Skin epidermis (tissue), 12 donors: ENCODE measurements around the gene ATOH8.
"Not testable (repeated sequence)": the region's sequence is repeated elsewhere in the genome, so short reads cannot be mapped to it uniquely, and the experiment has no call there.

Experiments used
- H3K27ac ChIP-seq, 21 experiments: fragments of 200-600 bp; sonication (generic) in 11 of 21; one replicate each; pipeline ENCODE4 v1.5.0; 2020; ENCODE audit warnings: mild to moderate bottlenecking in 3 of 21, inconsistent platforms in 2 of 21, moderate library complexity in 2 of 21
- H3K4me3 ChIP-seq, 7 experiments: fragments of 200-600 bp; sonication (generic) in 2 of 7; one replicate each; pipeline ENCODE4 v1.5.0; 2020; ENCODE audit warnings: inconsistent platforms in 2 of 7, mild to moderate bottlenecking in 2 of 7, moderate library complexity in 1 of 7

ATOH8 gene, protein sequence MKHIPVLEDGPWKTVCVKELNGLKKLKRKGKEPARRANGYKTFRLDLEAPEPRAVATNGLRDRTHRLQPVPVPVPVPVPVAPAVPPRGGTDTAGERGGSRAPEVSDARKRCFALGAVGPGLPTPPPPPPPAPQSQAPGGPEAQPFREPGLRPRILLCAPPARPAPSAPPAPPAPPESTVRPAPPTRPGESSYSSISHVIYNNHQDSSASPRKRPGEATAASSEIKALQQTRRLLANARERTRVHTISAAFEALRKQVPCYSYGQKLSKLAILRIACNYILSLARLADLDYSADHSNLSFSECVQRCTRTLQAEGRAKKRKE

DNA sequence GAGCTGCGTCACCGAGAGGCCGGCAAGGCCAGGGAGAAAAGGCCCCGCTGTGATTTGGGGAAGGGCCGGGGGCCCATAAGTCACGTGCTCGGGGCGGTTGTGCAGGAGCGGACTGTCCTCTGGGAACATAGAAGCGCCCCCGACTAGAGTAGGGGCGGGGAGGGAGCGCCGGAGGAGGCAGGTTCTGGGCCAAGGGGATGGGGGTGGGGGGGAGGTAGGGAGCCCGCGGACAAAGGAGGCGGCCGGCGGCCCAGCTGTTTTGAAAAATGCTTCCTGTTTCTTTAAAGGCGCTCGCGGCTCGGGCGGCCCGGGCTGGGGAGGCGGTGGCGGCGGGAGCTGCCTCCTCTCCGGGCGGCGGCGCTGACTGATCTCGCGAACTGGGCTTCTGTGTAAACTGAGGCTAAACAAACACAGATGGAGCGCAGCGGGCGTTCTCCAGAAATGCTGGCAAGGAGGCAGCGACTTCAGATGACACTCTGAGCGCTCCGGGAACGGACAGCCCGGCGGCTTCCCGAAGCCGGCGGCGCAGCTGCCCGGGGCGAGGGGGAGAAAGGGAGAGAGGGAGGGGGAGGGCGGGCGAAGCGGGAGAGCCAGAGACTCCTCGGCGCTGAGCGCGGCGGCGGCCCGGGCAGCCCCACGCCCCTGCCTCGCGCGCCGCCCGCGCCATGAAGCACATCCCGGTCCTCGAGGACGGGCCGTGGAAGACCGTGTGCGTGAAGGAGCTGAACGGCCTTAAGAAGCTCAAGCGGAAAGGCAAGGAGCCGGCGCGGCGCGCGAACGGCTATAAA lies at the start of gene ATOH8:
Gene ATOH8 (plus strand): TSS at position 467 of the 788 bp plus-strand sequence. CDS start 199 bp downstream, at position 666.
- peak within 1 kb of the TSS in 16 of 21 experiments; percentile 1 to 92 (median 42) for H3K27ac ChIP-seq
- peak within 1 kb of the TSS; percentile 37 to 55 (median 45) for H3K4me3 ChIP-seq

DNA sequence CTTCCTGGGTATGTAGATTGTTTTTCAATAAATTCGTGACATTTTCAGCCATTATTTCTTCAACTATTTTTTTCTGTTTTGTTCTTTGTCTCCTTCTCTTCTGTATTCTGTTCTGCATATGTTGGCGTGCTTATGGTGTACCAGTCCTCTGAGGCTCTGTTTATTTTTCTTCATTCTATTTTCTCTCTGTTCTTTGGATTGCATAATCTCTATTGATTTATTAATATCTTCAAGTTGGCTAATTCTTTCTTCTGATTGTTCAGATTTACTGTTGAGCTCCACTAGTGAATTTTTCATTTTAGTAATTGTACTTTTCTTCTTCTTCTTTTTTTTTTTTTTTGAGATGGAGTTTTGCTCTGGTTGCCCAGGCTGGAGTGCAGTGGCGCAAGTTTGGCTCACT lies 49.8 kb upstream of the ATOH8 start:
- Histone ChIP-seq H3K4me3 (no peak overlapping the region), H3K27ac (peak overlapping the region in 3 of 21 experiments; percentile 22 to 62 (median 45))

DNA sequence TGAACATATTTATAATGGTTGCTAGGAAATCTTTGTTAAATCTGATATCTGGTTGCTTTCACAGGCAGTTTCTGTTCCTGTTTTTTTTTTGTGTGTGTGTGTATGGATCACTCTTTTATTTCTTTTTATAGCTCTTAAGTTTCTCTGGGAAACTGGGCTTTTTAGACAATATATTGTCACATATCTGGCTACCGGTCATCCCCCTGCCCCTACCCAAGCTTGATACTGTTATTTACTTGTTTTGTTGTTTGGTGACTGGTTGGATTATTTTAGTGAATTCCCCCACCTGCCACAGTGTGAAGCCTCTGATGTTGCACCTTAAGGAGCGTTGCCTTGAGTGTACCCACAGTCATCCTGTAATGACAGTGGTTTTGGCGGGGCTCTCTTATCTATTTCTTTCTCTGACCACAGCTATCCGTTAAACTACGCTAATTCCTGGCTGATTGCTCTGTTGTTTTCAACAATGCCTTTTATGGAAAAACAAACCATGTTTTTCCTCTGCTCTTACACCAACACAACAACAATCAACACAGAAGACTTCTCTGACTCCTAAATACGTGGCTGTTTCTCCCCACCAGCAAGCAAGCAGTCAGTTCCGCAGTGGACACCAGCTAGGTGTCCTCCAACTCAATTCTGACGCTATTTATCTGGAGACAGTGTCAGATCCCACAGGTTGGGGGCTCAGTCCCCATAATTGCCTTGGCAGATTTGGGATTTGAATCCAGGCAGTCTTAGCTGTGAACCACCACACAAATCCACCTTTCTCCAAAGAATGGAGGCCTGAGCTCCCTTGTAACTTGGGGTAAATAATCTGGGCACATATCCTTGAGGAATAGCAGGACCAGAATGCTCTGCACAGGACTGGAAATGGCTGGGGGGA lies 48.8 kb upstream of the ATOH8 start:
- H3K27ac ChIP-seq, result peak overlapping the region in 13 of 21 experiments; percentile 1 to 80 (median 40)
- H3K4me3 ChIP-seq, result no peak overlapping the region

DNA sequence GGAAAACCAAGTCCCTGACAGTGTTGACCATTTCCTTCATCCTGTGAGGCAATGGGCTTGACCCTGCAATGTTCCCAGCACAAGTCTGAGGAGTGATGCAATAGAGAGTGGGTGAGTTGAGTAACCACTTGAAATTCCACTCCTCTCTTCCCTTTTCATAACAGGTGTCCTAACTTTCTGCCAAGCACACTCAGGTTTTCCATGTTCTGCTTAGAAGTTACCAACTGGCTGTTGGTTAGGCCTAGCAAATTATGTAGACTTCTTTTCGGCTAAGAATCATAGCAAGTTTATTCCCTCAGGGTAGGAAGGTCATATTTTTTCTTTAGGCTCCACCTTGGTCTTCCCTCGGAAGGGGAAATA lies 48.1 kb upstream of the ATOH8 start:
- H3K4me3 ChIP-seq, result no peak overlapping the region
- H3K27ac ChIP-seq, result peak overlapping the region in 12 of 21 experiments; percentile 1 to 80 (median 57)

DNA sequence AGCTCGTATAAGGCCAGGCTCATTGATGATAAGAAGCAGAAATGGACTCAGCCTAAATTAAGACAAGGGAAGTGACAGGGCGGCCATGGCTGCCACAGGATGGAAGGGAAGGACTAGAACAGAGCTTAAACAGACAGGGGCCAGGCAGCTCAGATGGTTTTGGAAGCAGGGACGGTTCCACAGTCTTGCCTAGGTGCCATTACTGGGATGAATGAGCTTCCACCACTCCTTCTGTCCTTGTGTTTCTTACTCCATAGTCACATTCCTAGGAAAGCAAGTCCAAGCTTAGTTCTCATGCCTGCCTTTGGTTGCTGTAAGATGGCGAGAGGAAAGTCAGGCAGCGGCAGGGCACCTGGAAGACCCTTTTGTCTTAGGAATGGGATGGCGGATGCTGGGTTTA lies 47.7 kb upstream of the ATOH8 start:
- H3K27ac ChIP-seq, result peak overlapping the region in 13 of 21 experiments; percentile 1 to 80 (median 56)
- H3K4me3 ChIP-seq, result no peak overlapping the region

DNA sequence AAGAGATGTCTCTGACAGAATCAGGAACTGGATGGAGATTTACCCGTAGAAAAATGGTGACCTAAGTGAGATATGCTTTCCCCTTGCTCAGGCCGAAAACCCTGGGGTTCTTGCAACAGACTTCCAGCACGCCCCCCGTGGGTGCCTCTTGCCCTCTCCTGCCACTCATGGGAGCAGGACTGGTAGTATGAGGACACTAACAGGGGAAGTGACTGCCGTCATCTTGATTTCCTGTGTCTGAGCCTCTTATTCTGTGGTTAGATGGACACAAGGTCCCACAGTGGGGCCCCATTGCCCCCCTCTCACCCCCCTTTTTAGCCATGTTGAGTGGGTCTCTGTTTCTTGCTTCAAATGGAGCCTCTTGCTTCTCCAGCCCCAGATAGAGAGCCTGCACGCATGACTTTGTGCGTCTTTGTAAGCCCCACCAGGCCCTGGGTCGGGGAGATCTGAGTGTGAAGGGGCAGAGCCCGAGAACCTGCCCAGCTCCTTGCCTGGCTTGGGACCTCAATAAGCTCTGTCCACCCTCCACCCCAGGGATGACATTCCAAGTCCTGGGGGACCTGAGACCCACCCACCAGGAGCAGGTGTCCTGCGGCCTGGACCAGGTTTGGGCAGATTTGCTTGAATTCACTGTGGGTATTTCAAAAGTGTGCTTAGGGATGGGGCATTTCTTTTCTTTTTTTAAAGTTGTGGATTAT lies 47.0 kb upstream of the ATOH8 start:
- H3K4me3 ChIP-seq, result no peak overlapping the region
- H3K27ac ChIP-seq, result peak overlapping the region in 11 of 21 experiments; percentile 25 to 80 (median 56)

DNA sequence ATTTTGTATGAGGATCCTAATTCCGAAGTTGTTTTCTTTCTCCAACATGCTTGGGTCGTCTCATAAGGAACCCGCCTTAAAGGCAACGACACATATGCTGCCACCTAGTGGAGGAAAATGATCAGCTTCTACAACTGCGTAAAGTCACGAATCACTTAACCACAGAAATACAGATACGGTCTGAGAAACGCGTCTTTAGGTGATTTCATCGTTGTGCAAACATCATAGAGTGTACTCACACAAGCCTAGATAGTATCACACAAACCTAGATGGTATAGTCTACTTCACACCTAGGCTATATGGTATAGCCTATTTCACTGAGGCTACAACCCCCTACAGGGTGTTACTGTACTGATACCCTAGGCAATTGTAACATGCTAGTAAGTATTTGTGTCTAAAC lies 46.5 kb upstream of the ATOH8 start:
- Histone ChIP-seq H3K4me3 (no peak overlapping the region), H3K27ac (peak overlapping the region in 6 of 21 experiments; percentile 25 to 80 (median 63))

DNA sequence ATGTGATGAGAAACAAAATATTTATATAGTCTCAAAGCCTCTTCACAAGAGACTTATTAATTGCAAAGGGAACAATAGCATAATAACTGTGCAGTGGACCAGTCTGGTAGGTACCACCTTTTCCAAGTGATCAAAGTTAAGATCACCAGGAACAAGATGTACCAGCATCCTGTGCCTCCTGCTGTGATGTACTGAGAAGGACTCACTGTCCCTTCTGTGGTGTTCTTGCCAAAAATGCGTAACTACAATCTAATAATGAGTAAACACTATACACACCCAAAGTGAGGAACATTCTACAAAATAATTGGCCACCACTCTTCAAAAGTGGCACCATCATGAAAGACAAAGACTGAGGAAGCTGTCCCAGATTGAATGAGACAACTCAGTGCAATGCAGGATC lies 45.1 kb upstream of the ATOH8 start:
- no peak overlapping the region for H3K4me3 ChIP-seq
- peak overlapping the region in 2 of 21 experiments; percentile 52 to 71 for H3K27ac ChIP-seq

DNA sequence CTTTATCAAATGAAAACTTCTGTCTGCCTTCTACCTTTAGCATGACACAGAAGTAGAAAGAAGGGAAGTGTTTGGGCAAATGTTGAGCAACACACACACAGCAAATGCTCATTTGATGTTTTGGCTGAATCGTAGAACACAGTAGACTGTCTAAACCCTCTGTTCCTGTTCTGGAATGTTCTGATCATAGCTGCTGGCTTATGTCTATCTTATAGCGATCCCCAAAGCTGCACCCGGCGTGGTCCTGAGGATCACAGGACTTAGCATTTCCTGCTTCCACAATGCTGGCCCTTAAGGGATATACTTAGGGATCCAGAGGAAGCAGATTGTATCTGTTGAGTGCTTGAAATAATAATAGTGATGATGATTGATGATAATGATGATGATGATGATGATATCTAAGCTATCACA lies 44.4 kb upstream of the ATOH8 start:
- no peak overlapping the region for H3K4me3 ChIP-seq
- H3K27ac ChIP-seq, result peak overlapping the region in 7 of 21 experiments; percentile 5 to 86 (median 62)

DNA sequence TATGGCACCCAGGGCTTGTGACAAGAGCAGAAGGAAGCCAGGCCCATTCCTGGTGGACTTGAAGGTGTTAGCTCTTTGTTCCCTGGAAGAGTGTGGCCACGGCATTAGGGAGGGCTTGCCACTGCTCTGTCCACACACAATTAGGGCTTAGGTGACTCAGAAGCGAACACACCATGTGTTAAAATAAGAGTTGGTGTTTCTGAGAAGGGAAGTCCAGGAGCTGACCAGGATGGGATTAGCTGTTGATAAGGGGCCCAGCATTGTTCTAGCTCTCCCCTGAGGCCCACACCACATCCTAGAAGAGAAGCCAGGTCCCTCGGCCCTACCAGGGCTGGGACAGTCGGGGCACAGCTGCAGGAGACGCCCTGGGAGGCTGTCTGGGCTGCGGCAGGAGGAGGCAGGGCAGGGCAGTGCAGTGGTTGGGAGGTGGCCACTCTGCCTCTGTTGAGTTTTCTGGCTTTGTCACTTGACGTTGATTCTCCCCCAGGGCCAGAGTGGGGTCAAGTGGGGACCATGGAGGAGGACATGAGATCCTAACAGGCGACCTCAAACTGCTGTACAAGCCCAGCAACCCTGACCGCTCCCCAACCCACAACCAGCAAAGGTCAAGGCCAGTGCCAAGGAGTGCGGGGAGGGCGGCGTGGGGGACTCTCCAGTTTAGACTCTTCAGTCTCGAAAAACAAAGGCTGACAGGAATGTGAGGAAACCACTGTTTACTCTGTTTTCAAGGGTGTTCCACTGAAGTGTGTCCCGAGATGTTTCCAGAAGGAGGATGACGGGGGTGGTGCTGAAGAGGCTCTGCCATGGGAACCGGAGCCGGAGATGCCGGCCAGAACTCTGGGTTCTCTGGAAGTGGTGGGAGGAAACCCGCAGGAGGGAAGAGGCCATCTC lies 42.9 kb upstream of the ATOH8 start:
- peak overlapping the region in 11 of 21 experiments; percentile 4 to 86 (median 62) for H3K27ac ChIP-seq
- no peak overlapping the region for H3K4me3 ChIP-seq

DNA sequence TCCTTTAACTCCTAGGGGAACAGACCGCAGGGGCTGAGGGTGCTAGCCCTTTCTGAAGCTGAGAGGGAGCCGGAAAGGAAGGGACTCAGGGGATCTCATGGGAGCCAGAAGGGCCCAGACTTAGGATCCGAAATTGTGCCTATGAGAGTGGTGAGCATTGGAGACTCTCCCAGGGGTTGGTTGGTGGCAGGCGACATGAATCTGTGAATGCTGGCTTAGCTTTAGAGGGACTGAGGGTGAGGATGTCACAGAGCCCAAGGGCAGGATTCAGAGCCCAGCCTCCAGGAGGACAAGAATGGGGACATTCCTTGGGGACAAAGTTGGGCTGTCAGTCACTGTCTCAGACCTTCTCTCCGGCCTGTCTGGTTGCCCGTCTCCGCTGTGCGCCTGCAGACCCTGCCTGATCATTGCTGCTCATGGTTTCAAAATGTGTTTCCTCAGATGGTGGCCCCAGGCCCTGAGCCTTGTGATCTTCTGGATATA lies 42.2 kb upstream of the ATOH8 start:
- H3K4me3 ChIP-seq, result no peak overlapping the region
- H3K27ac ChIP-seq, result peak overlapping the region in 13 of 21 experiments; percentile 4 to 86 (median 62)

DNA sequence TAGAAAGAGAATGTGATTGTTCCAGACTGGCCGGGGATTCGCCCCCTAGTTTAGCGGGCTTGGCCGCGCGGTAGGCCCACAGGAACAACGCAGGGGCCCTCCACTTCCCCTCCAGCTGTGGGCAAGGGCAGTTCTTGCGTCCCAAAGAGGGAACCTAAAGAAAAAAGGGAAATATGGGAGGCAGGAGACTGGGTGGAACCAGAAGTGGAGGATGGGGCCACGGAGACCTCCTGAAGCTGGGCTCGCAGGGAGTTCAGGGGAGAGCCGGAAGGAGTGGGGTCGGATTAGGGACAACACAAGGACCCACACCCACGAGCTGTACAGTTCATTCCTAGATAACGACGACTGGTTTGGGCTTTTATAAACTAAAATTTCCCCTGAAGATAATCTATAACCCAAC lies 41.5 kb upstream of the ATOH8 start:
- H3K27ac ChIP-seq, result peak overlapping the region in 11 of 21 experiments; percentile 5 to 86 (median 42)
- H3K4me3 ChIP-seq, result no peak overlapping the region

DNA sequence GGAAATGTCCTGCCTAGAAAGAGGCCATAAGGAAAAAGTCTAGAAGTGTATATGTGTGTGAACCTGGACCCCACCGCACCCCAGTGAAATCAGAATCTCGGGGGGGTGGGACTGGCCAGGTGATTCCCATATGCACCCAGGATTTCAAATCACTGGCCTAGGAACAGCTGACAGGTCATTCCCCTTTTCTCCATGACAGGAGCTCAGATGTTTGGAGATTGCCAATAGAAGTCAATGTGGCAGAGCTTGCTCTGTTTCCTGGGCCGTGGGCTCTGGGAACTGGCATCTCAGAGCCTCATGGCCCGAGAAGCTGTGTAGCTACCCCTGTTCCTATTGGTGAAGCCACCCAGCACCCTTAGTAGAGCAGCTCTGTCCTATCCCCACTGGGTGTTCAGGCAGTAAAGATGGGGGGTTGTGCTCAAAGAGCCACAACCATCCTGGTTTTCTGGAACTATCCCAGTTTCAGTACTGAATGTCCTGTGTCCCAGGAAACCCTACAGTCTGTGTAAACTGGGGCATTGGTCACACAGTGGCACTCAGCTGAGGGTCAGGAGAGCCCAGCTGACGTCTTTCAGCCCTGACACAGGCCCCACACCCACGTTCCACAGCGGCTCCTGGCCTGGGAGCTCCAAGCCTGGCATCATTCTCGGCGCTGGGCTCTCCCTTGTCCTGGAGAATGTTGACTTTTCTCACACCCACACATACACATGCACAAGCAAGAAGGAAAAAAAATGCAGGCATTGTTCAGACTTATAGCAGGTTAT lies 40.8 kb upstream of the ATOH8 start:
- H3K4me3 ChIP-seq, result no peak overlapping the region
- H3K27ac ChIP-seq, result peak overlapping the region in 10 of 21 experiments; percentile 1 to 86 (median 42)

DNA sequence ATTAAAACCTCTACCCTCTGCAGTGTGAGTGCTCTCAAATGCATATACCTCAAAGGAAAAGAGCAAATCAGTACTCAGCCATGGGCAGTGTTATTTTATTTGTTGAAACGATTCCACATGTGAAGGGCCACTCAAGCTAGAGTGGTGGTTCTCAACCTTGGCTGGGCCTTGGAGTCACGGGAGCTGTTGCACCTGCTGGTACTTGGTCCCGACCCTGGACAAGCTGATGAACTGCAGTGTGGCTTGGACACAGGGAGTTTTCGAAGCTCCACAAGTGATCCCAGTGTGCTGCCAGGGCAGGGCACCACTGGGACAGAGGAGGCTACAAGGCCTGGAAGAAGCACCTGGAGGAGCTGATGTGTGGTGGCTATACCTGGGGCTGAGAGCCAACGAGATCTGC lies 40.0 kb upstream of the ATOH8 start:
- H3K27ac ChIP-seq, result peak overlapping the region in 1 of 21 experiments; percentile 50

DNA sequence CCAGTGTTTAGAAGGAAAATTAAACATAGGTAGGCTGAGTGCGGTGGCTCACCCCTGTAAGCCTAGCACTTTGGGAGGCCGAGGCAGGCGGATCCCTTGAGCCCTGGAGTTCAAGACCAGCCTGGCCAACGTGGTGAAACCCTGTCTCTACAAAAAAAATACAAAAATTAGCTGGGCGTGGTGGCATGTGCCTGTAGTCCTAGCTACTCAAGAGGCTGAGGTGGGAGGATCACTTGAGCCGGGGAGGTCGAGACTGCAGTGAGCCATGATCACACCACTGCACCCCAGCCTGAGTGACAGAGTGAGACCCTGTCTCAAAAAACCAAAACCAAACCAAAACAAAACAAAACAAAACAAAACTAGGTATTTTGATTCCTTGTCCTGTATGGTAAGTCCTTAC lies 39.4 kb upstream of the ATOH8 start:
- not testable (repeated sequence) for H3K27ac ChIP-seq, H3K4me3 ChIP-seq

More for the DNA sequence above, 40.0 kb upstream of the ATOH8 start:
- no peak overlapping the region for H3K4me3 ChIP-seq

DNA sequence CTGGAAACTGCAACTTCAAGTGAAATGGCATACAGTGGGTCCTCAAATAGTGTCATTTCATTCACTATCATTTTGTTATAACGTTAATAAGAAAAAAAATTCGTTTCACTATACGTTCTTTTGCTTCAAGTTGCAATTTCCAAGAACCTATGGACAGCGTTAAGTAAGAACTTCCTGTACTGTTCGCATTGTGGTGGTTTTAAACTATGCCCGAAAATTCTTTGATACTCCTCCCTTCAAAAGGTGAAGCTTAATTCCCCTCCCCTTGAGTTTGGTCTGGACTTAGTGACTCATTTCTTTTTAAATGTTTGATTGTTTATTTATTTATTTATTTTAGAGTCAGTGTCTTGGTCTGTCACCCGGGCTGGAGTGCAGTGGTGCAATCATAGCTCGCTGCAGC lies 39.0 kb upstream of the ATOH8 start:
- no peak overlapping the region for H3K27ac ChIP-seq
- H3K4me3 ChIP-seq, result no peak overlapping the region

DNA sequence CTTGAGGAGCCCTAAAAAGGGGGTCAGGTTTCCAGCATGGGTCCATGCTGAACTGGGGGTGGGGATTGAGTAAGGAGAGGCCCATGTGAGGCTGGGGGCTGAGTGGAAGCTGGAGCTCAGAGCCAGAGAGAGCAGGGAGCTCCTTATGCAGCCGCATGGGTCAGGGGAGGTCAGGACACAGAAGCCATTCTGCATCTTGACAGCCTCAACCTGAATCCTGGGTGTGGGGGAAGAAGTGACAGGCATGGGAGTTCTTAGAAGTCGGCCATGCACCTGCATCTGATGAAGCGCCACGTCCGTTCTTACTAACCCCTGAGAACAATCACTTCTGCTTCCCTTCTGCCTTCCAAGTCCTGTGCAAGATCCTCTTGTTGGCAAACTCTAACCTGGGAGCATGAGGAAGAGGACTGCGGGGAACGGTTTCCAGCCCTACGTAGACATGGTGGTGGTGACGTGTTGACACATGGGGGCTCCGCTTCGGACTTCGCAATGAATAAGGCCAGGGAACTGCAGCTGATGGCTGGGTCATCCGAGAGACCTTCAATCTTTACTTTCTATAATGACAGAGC lies 37.4 kb upstream of the ATOH8 start:
- Histone ChIP-seq H3K27ac (no peak overlapping the region), H3K4me3 (no peak overlapping the region)
